ENCODE measurements around the gene SMLR1.

GRCh38 chr6:130852844-130853554, 25.8 kb downstream of the SMLR1 start:
- TF ChIP-seq, protein P1, sequence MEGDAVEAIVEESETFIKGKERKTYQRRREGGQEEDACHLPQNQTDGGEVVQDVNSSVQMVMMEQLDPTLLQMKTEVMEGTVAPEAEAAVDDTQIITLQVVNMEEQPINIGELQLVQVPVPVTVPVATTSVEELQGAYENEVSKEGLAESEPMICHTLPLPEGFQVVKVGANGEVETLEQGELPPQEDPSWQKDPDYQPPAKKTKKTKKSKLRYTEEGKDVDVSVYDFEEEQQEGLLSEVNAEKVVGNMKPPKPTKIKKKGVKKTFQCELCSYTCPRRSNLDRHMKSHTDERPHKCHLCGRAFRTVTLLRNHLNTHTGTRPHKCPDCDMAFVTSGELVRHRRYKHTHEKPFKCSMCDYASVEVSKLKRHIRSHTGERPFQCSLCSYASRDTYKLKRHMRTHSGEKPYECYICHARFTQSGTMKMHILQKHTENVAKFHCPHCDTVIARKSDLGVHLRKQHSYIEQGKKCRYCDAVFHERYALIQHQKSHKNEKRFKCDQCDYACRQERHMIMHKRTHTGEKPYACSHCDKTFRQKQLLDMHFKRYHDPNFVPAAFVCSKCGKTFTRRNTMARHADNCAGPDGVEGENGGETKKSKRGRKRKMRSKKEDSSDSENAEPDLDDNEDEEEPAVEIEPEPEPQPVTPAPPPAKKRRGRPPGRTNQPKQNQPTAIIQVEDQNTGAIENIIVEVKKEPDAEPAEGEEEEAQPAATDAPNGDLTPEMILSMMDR (conservative IDR thresholded peaks at IDR 0.05; ENCODE audit: low read depth in 2 of 2), result no peak
- no peak for TF ChIP-seq EZH2phosphoT487 (IDR thresholded peaks at IDR 0.05; ENCODE audit: unreplicated experiment)
- no peak for TF ChIP-seq POLR2AphosphoS5 (IDR thresholded peaks at IDR 0.05; ENCODE audit: low read depth)
- TF ChIP-seq EZH2 (IDR thresholded peaks at IDR 0.05; ENCODE audit: low read depth, unreplicated experiment), result no peak
- no peak for TF ChIP-seq JUNB (IDR thresholded peaks at IDR 0.05; ENCODE audit: unreplicated experiment)
- TF ChIP-seq REST (IDR thresholded peaks at IDR 0.05; ENCODE audit: unreplicated experiment), result no peak
- no peak for TF ChIP-seq NANOG (IDR thresholded peaks at IDR 0.05; ENCODE audit: borderline replicate concordance)
- TF ChIP-seq CREB1 (CRISPR knock-in tag; IDR thresholded peaks at IDR 0.05; ENCODE audit: low read depth), result no peak
- TF ChIP-seq STAT1 (IDR thresholded peaks at IDR 0.05; ENCODE audit: unreplicated experiment), result no peak
- TF ChIP-seq, protein P2, sequence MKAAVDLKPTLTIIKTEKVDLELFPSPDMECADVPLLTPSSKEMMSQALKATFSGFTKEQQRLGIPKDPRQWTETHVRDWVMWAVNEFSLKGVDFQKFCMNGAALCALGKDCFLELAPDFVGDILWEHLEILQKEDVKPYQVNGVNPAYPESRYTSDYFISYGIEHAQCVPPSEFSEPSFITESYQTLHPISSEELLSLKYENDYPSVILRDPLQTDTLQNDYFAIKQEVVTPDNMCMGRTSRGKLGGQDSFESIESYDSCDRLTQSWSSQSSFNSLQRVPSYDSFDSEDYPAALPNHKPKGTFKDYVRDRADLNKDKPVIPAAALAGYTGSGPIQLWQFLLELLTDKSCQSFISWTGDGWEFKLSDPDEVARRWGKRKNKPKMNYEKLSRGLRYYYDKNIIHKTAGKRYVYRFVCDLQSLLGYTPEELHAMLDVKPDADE (IDR thresholded peaks at IDR 0.05), result no peak
- no peak for TF ChIP-seq ZNF331 (CRISPR knock-in tag; IDR thresholded peaks at IDR 0.05; ENCODE audit: low read depth)
